K562 (cell line): ENCODE measurements around the gene MAD1L1. TPM values are rescaled to one million over a fixed set of nuclear protein-coding genes. Genes with fewer than 3 reads are reported as not detected.

Source experiments
- ARHGAP35 ChIP-seq: fragments of 450-650 bp; IDR thresholded peaks from 2 replicates; pipeline ENCODE4 v1.6.1; 2018; ENCODE audit not compliant: partially characterized antibody
- DDX20 ChIP-seq: fragments of 450-650 bp; IDR thresholded peaks from 2 replicates; pipeline ENCODE4 v1.6.1; 2016; ENCODE audit warnings: missing genetic modification characterization, low read depth, mild to moderate bottlenecking, missing compliant biosample characterization, moderate library complexity
- NR2C2 ChIP-seq, 2 experiments: fragments of 200-800 bp in 1 of 2; sonication (Bioruptor generic) in 1 of 2; sonication (generic) in 1 of 2; formaldehyde crosslinking in 1 of 2; IDR thresholded peaks; 2 replicates each; pipeline versions ENCODE4 v1.6.1 to v1.8.0; 2016 to 2022; ENCODE audit warnings: mild to moderate bottlenecking in 1 of 2, missing compliant biosample characterization in 1 of 2, missing genetic modification characterization in 1 of 2, missing genetic modification reagents in 1 of 2
- polyA plus RNA-seq, 8 experiments: library from polyadenylated mRNA; depleted of rRNA in 4 of 8; stranded (reverse) in 5 of 8; unstranded in 3 of 8; fragments of >200 nt; fragmentation: Nextera tagmentation in 2 of 8; fragmentation: Illumina TruSeq in 1 of 8; extraction: Ambion mirVana in 2 of 8; extraction: Trizol in 1 of 8; gene quantifications; 2 replicates each; pipeline versions ENCODE4 v1.2.1 to v1.2.3, GENCODE V29; 2011 to 2014; ENCODE audit warnings: inconsistent platforms in 1 of 8, missing spikeins in 1 of 8
- total RNA-seq, 7 experiments: library from RNA; depleted of rRNA in 6 of 7; stranded (reverse); fragments of >200 nt in 6 of 7; fragmentation: Illumina TruSeq in 2 of 7; extraction: Trizol in 2 of 7; gene quantifications; 2 replicates each; pipeline versions ENCODE4 v1.2.1 to v1.2.3, GENCODE V29; 2011 to 2021; ENCODE audit warnings: low replicate concordance in 1 of 7
- TF ChIP-seq, protein P1 (sequence below), 2 experiments: fragments of 450-650 bp; formaldehyde crosslinking in 1 of 2; IDR thresholded peaks; 2 replicates each; pipeline versions ENCODE4 v1.4.0 to v1.6.1; 2014 to 2020; ENCODE audit warnings: mild to moderate bottlenecking in 2 of 2, borderline replicate concordance in 1 of 2, low read depth in 1 of 2

MAD1L1 gene
- total and polyA plus RNA-seq, 9 of the 15 experiments (the other 6 are each of a cell fraction or from before 2014, with no cell fraction given): 1.7 to 89.7 (median 18.0) TPM

DNA sequence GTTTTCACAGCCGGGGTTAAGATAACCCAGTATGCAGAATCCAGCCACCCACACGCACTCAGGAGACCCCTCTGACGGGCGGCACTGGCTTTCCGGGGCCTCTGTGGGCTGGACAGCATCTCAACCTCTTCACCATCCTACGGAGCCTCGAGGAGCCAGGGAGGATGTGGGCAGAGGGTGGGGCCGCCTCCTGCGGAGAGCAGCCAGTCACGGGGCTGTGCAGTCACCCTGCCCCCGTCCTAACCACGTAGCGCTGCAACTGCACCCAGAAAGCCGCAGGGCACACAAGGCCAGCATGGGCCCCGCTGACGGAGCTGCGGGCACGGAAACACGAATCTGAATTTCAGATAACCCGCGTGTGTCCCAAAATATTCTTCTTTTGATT lies 292.4 kb downstream of the MAD1L1 start (continued):
- TF ChIP-seq, protein P1, sequence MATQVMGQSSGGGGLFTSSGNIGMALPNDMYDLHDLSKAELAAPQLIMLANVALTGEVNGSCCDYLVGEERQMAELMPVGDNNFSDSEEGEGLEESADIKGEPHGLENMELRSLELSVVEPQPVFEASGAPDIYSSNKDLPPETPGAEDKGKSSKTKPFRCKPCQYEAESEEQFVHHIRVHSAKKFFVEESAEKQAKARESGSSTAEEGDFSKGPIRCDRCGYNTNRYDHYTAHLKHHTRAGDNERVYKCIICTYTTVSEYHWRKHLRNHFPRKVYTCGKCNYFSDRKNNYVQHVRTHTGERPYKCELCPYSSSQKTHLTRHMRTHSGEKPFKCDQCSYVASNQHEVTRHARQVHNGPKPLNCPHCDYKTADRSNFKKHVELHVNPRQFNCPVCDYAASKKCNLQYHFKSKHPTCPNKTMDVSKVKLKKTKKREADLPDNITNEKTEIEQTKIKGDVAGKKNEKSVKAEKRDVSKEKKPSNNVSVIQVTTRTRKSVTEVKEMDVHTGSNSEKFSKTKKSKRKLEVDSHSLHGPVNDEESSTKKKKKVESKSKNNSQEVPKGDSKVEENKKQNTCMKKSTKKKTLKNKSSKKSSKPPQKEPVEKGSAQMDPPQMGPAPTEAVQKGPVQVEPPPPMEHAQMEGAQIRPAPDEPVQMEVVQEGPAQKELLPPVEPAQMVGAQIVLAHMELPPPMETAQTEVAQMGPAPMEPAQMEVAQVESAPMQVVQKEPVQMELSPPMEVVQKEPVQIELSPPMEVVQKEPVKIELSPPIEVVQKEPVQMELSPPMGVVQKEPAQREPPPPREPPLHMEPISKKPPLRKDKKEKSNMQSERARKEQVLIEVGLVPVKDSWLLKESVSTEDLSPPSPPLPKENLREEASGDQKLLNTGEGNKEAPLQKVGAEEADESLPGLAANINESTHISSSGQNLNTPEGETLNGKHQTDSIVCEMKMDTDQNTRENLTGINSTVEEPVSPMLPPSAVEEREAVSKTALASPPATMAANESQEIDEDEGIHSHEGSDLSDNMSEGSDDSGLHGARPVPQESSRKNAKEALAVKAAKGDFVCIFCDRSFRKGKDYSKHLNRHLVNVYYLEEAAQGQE (IDR thresholded peaks at IDR 0.05; ENCODE audit: borderline replicate concordance): no peak
- TF ChIP-seq, protein P1 (CRISPR knock-in tag; IDR thresholded peaks at IDR 0.05; ENCODE audit: low read depth): peak; percentile 58; the same call in 1 of the 2 replicates
- TF ChIP-seq NR2C2 (CRISPR knock-in tag; IDR thresholded peaks at IDR 0.05) (no peak), NR2C2 (tag; IDR thresholded peaks at IDR 0.05) (0 out of 2 replicates have a peak, but pooled peaks have one; percentile 23), DDX20 (tag) (no peak), ARHGAP35 (no peak)
